NCI-H774 (cell line): ENCODE data around the gene MAGEL2.
A peak's percentile ranks its signal among the peaks of the same experiment; 100 is the strongest.

Source experiments
- DNase-seq: peaks from one replicate; lab custom pipeline; 2025; lab: John Stamatoyannopoulos, UW

Gene MAGEL2

GRCh38 chr15:23647421-23648370, at the start of gene MAGEL2:
MAGEL2 (minus strand) TSS chr15:23647867; CDS start chr15:23647742, 125 bp downstream.
- DNase-seq: no peak

GRCh38 chr15:23695282-23695681, 47.6 kb upstream of the MAGEL2 start:
- no peak for DNase-seq

- DNase-seq: no peak
These were observed 46.9 kb upstream of the MAGEL2 start for GRCh38 chr15:23694592-23694991.

GRCh38 chr15:23690450-23690852, 42.8 kb upstream of the MAGEL2 start:
- no peak for DNase-seq

GRCh38 chr15:23690015-23690414, 42.3 kb upstream of the MAGEL2 start:
- no peak for DNase-seq

- DNase-seq: no peak
These were observed 39.4 kb upstream of the MAGEL2 start, which contains the start of gene NDN for GRCh38 chr15:23687143-23687470. NDN (minus strand) TSS chr15:23687305; CDS start chr15:23687217, 88 bp downstream.

- DNase-seq: no peak
These were observed 38.9 kb upstream of the MAGEL2 start for GRCh38 chr15:23686466-23687142.

GRCh38 chr15:23671481-23671880, 23.8 kb upstream of the MAGEL2 start:
- no peak for DNase-seq

- DNase-seq: no peak
These were observed 23.3 kb upstream of the MAGEL2 start for GRCh38 chr15:23670970-23671369.

- no peak for DNase-seq
These were observed 15.6 kb upstream of the MAGEL2 start for GRCh38 chr15:23663232-23663631.

- peak; percentile 4 for DNase-seq
These were observed 1.4 kb upstream of the MAGEL2 start for GRCh38 chr15:23648920-23649515.

GRCh38 chr15:23647001-23647295, 719 bp downstream of the MAGEL2 start:
- no peak for DNase-seq

- no peak for DNase-seq
These were observed 1.3 kb downstream of the MAGEL2 start for GRCh38 chr15:23646165-23647000.

GRCh38 chr15:23645371-23646164, 2.1 kb downstream of the MAGEL2 start:
- DNase-seq: no peak

- no peak for DNase-seq
These were observed 2.8 kb downstream of the MAGEL2 start for GRCh38 chr15:23644829-23645228.

- peak; percentile 38 for DNase-seq
These were observed 5.1 kb downstream of the MAGEL2 start for GRCh38 chr15:23642413-23643044.

- DNase-seq: no peak
These were observed 13.5 kb downstream of the MAGEL2 start for GRCh38 chr15:23634181-23634580.

- peak; percentile 35 for DNase-seq
These were observed 18.3 kb downstream of the MAGEL2 start for GRCh38 chr15:23629234-23629805.

GRCh38 chr15:23628612-23629233, 18.9 kb downstream of the MAGEL2 start:
- DNase-seq: peak; percentile 60

- DNase-seq: peak; percentile 5
These were observed 31.1 kb downstream of the MAGEL2 start for GRCh38 chr15:23616536-23616935.
